SK-N-SH (cell line): Measurements from ENCODE around the gene ABCC10. TPM values are rescaled to one million over a fixed set of nuclear protein-coding genes. Genes with fewer than 3 reads are reported as not detected.

Source experiments
- CTCF ChIA-PET: fragments of 300-600, 350-600 bp; formaldehyde crosslinking; extraction: SDS; loops from one replicate; lab custom pipeline; 2021; lab: Yijun Ruan, JAX
- POLR2A ChIA-PET: fragments of 350-600 bp; sonication (Branson Sonifier 250); formaldehyde crosslinking; extraction: SDS; loops from one replicate; lab custom pipeline; 2020; ENCODE audit warnings: antibody characterized with exemption, inconsistent platforms; lab: Yijun Ruan, JAX
- DNase-seq: peaks from one replicate; pipeline ENCODE4 v3.0.0; 2012
- H2AFZ ChIP-seq: fragments of 200-600 bp; sonication (generic); 2 replicates; pipeline ENCODE4 v1.8.1; 2016; ENCODE audit warnings: antibody characterized with exemption, mild to moderate bottlenecking, low read depth
- H3F3A ChIP-seq: fragments of 200-600 bp; sonication (generic); replicated peaks from 2 replicates; pipeline ENCODE3; 2016; ENCODE audit warnings: antibody characterized with exemption, mild to moderate bottlenecking; ENCODE audit not compliant: insufficient read depth
- H3K27ac ChIP-seq, 2 experiments: fragments of 200-500 bp in 1 of 2; fragments of 200-600 bp in 1 of 2; sonication (Bioruptor generic) in 1 of 2; sonication (generic), shearing (Covaris generic) in 1 of 2; 2 replicates each; pipeline versions ENCODE4 v1.5.1 to v1.6.1; 2014 to 2016; ENCODE audit warnings: low read depth in 2 of 2, inconsistent platforms in 1 of 2, low read length in 1 of 2, mild to moderate bottlenecking in 1 of 2, mixed read lengths in 1 of 2
- H3K27me3 ChIP-seq: fragments of 200-600 bp; sonication (generic), shearing (Covaris generic); 2 replicates; pipeline ENCODE4 v1.6.1; 2016; ENCODE audit warnings: mixed run types; ENCODE audit not compliant: insufficient read depth
- H3K36me3 ChIP-seq, 2 experiments: fragments of 200-500 bp in 1 of 2; fragments of 200-600 bp in 1 of 2; sonication (Bioruptor generic) in 1 of 2; sonication (generic) in 1 of 2; replicated peaks in 1 of 2; 2 replicates each; pipeline versions ENCODE3 to v1.5.1; 2014 to 2016; ENCODE audit warnings: low read length in 1 of 2, mild to moderate bottlenecking in 1 of 2; ENCODE audit not compliant: insufficient read depth in 2 of 2, control insufficient read depth in 1 of 2
- H3K4me1 ChIP-seq, 2 experiments: fragments of 200-500 bp in 1 of 2; fragments of 200-600 bp in 1 of 2; sonication (Bioruptor generic) in 1 of 2; sonication (generic), shearing (Covaris generic) in 1 of 2; 2 replicates each; pipeline versions ENCODE4 v1.5.1 to v1.6.1; 2014 to 2016; ENCODE audit warnings: low read depth in 1 of 2, low read length in 1 of 2, mixed run types in 1 of 2; ENCODE audit not compliant: insufficient read depth in 2 of 2, control insufficient read depth in 1 of 2
- H3K4me2 ChIP-seq: fragments of 200-600 bp; sonication (generic), shearing (Covaris generic); 2 replicates; pipeline ENCODE4 v1.6.1; 2017; ENCODE audit warnings: mixed run types
- H3K4me3 ChIP-seq, 2 experiments: fragments of 200-500 bp in 1 of 2; fragments of 200-600 bp in 1 of 2; sonication (Bioruptor generic) in 1 of 2; sonication (generic), shearing (Covaris generic) in 1 of 2; 2 replicates each; pipeline versions ENCODE4 v1.5.1 to v1.8.1; 2014 to 2016; ENCODE audit warnings: low read depth in 2 of 2, inconsistent platforms in 1 of 2, low read length in 1 of 2, mild to moderate bottlenecking in 1 of 2, mixed read lengths in 1 of 2, moderate library complexity in 1 of 2
- H3K79me2 ChIP-seq: fragments of 200-600 bp; sonication (generic); 2 replicates; pipeline ENCODE4 v1.8.1; 2017; ENCODE audit warnings: mild to moderate bottlenecking; ENCODE audit not compliant: insufficient read depth
- H3K9ac ChIP-seq: fragments of 200-600 bp; sonication (generic); 2 replicates; pipeline ENCODE4 v1.6.1; 2017; ENCODE audit warnings: mixed run types
- H3K9me2 ChIP-seq: fragments of 200-600 bp; sonication (generic); 2 replicates; pipeline ENCODE4 v1.6.1; 2017; ENCODE audit warnings: mixed run types
- H3K9me3 ChIP-seq: fragments of 200-600 bp; sonication (generic); 2 replicates; pipeline ENCODE4 v1.6.1; 2017; ENCODE audit warnings: mixed run types, mild to moderate bottlenecking, moderate library complexity
- H4K20me1 ChIP-seq: fragments of 200-600 bp; sonication (generic); 2 replicates; pipeline ENCODE4 v1.6.1; 2017; ENCODE audit warnings: mild to moderate bottlenecking, mixed run types; ENCODE audit not compliant: insufficient read depth
- CHD2 ChIP-seq: fragments of 150-350 bp; IDR thresholded peaks from 2 replicates; pipeline ENCODE4 v1.6.1; 2018; ENCODE audit warnings: low read length; ENCODE audit not compliant: partially characterized antibody
- ELF1 ChIP-seq: IDR thresholded peaks from 2 replicates; pipeline ENCODE4 v1.4.0; 2012
- MEF2A ChIP-seq: IDR thresholded peaks from 2 replicates; pipeline ENCODE4 v1.4.0; 2012; ENCODE audit warnings: low read depth, borderline replicate concordance
- POLR2AphosphoS5 ChIP-seq: IDR thresholded peaks from 2 replicates; pipeline ENCODE4 v1.6.1; 2012; ENCODE audit warnings: low read depth, low read length
- RXRA ChIP-seq: IDR thresholded peaks from 2 replicates; pipeline ENCODE4 v1.4.0; 2012; ENCODE audit warnings: low read depth, mild to moderate bottlenecking, borderline replicate concordance
- SMC3 ChIP-seq: IDR thresholded peaks from 2 replicates; pipeline ENCODE4 v1.6.1; 2012; ENCODE audit warnings: low read depth, low read length, improper control_type of control experiment
- TCF12 ChIP-seq: IDR thresholded peaks from 2 replicates; pipeline ENCODE4 v1.4.0; 2012
- YY1 ChIP-seq: IDR thresholded peaks from 2 replicates; pipeline ENCODE4 v1.4.0; 2012; ENCODE audit warnings: low read depth, mild to moderate bottlenecking
- WGBS: methylation state at CpG from one replicate; pipeline ENCODE4 v1.1.6; 2017; ENCODE audit warnings: low lambda C conversion rate; 5-methylcytosine and 5-hydroxymethylcytosine counted together
- polyA plus RNA-seq, 3 experiments: library from polyadenylated mRNA; depleted of rRNA; stranded (reverse); fragments of >200 nt; gene quantifications; 2 replicates each; pipeline ENCODE4 v1.2.3, GENCODE V29; 2012
- TF ChIP-seq, protein P1 (sequence below): IDR thresholded peaks from 2 replicates; pipeline ENCODE4 v1.4.0; 2012; ENCODE audit warnings: low read depth, borderline replicate concordance
- TF ChIP-seq, protein P2 (sequence below): IDR thresholded peaks from 2 replicates; pipeline ENCODE4 v1.4.0; 2012; ENCODE audit warnings: low read depth, borderline replicate concordance
- TF ChIP-seq, protein P3 (sequence below): fragments of 200-600 bp; sonication (generic); IDR thresholded peaks from 2 replicates; pipeline ENCODE4 v1.6.1; 2017; ENCODE audit warnings: antibody characterized with exemption, mild to moderate bottlenecking, moderate library complexity
- TF ChIP-seq, protein P4 (sequence below): fragments of 150-350 bp; IDR thresholded peaks from 2 replicates; pipeline ENCODE4 v1.6.1; 2016; ENCODE audit warnings: mild to moderate bottlenecking, low read depth, low read length

ABCC10 gene
- polyA plus RNA-seq, 1 of the 3 experiments (the other 2 are of a cell fraction): 28.3 TPM

DNA sequence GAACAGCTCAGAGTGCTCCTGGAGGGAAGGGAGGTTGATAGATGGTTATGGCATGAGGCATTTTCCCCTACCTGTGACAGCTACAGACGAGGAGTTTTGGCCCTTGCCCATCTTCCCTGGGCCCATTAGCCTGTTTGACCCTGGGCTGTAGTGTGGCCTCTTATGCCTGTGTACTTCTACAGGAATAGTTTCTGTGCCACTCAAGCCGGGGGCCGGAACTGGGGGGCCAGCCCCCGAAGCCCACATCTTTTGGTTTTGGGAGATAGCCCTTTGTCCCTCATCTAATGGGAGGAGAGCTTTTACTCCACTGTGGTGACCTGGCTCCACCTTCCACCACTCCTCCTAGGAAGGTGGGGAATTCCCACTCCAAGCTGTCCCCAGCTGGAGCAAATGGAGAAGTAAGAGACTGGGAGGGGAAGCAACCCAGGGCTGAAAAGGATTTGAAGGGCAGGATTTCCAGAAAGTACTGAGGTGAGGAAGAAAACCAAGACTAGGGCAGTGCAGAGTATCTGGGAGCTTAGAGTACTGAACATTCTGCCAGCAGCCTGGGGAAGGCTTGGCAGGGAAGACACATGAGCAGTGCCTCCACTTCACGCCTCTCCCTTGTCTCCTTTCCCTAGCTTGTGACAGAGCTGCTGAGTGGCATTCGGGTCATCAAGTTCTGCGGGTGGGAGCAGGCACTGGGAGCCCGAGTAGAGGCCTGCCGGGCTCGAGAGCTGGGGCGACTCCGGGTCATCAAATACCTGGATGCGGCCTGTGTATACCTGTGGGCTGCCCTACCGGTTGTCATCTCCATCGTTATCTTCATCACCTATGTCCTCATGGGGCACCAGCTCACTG lies 6.9 kb downstream of the ABCC10 start:
- DNase-seq: no peak
- Histone ChIP-seq H3K9me3 (no peaks in the 10 kb centered on the region), H3K27me3 (no peaks in the 10 kb centered on the region), H2AFZ (no peak overlapping the region), H3K9ac (no peak overlapping the region), H3K79me2 (peaks cover 23% of the 10 kb centered on the region), H3K4me1 (peaks cover 0 to 14% of the 10 kb centered on the region in 2 experiments; a peak in 1 of 4 replicates), H3F3A (no peaks in the 10 kb centered on the region), H3K4me2 (no peak overlapping the region), H4K20me1 (no peaks in the 10 kb centered on the region), H3K4me3 (no peak overlapping the region), H3K36me3 (peaks cover 7 to 32% of the 10 kb centered on the region in 2 experiments), H3K9me2 (no peaks in the 10 kb centered on the region), H3K27ac (no peak overlapping the region)
- no peak for TF ChIP-seq YY1
- no peak for TF ChIP-seq RXRA
- no peak for TF ChIP-seq POLR2AphosphoS5
- TF ChIP-seq, protein P1, sequence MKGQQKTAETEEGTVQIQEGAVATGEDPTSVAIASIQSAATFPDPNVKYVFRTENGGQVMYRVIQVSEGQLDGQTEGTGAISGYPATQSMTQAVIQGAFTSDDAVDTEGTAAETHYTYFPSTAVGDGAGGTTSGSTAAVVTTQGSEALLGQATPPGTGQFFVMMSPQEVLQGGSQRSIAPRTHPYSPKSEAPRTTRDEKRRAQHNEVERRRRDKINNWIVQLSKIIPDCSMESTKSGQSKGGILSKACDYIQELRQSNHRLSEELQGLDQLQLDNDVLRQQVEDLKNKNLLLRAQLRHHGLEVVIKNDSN: no peak
- TF ChIP-seq, protein P2, sequence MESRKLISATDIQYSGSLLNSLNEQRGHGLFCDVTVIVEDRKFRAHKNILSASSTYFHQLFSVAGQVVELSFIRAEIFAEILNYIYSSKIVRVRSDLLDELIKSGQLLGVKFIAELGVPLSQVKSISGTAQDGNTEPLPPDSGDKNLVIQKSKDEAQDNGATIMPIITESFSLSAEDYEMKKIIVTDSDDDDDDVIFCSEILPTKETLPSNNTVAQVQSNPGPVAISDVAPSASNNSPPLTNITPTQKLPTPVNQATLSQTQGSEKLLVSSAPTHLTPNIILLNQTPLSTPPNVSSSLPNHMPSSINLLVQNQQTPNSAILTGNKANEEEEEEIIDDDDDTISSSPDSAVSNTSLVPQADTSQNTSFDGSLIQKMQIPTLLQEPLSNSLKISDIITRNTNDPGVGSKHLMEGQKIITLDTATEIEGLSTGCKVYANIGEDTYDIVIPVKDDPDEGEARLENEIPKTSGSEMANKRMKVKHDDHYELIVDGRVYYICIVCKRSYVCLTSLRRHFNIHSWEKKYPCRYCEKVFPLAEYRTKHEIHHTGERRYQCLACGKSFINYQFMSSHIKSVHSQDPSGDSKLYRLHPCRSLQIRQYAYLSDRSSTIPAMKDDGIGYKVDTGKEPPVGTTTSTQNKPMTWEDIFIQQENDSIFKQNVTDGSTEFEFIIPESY: no peak
- no peak for TF ChIP-seq SMC3
- TF ChIP-seq TCF12: no peak
- TF ChIP-seq, protein P3, sequence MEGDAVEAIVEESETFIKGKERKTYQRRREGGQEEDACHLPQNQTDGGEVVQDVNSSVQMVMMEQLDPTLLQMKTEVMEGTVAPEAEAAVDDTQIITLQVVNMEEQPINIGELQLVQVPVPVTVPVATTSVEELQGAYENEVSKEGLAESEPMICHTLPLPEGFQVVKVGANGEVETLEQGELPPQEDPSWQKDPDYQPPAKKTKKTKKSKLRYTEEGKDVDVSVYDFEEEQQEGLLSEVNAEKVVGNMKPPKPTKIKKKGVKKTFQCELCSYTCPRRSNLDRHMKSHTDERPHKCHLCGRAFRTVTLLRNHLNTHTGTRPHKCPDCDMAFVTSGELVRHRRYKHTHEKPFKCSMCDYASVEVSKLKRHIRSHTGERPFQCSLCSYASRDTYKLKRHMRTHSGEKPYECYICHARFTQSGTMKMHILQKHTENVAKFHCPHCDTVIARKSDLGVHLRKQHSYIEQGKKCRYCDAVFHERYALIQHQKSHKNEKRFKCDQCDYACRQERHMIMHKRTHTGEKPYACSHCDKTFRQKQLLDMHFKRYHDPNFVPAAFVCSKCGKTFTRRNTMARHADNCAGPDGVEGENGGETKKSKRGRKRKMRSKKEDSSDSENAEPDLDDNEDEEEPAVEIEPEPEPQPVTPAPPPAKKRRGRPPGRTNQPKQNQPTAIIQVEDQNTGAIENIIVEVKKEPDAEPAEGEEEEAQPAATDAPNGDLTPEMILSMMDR: no peak
- no peak for TF ChIP-seq CHD2
- TF ChIP-seq, protein P4, sequence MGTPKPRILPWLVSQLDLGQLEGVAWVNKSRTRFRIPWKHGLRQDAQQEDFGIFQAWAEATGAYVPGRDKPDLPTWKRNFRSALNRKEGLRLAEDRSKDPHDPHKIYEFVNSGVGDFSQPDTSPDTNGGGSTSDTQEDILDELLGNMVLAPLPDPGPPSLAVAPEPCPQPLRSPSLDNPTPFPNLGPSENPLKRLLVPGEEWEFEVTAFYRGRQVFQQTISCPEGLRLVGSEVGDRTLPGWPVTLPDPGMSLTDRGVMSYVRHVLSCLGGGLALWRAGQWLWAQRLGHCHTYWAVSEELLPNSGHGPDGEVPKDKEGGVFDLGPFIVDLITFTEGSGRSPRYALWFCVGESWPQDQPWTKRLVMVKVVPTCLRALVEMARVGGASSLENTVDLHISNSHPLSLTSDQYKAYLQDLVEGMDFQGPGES: no peak
- no peak for TF ChIP-seq ELF1
- TF ChIP-seq MEF2A: no peak
- ChIA-PET CTCF (interaction anchor here (0.7 to 2.6 kb wide), 6 partner anchors 19 to 73 kb away, joined by 3 to 12 read pairs (median 4); partner anchors contain the start of gene DLK2), POLR2A (interaction anchor here (0.9 to 1.3 kb wide), 4 partner anchors 10 to 73 kb away, joined by 3 read pairs; partner anchors contain the start of gene DLK2)
- WGBS: 93% methylated on average over 8 of the region's 15 CpGs
